H7 (cell line): Measurements from ENCODE around the gene GAREM1. TPM values are rescaled to one million over a fixed set of nuclear protein-coding genes. Genes with fewer than 3 reads are reported as not detected.

ENCODE experiments used
- DNase-seq: peaks from one replicate; pipeline ENCODE4 v3.0.0; 2012
- H3K27me3 ChIP-seq: 2 replicates; pipeline ENCODE4 v1.6.0; 2011; ENCODE audit warnings: mild to moderate bottlenecking, low read length; ENCODE audit not compliant: control insufficient read depth, insufficient read depth
- H3K36me3 ChIP-seq: replicated peaks from 2 replicates; pipeline ENCODE4 v1.5.1; 2011; ENCODE audit warnings: low read length; ENCODE audit not compliant: control insufficient read depth, insufficient read depth
- H3K4me3 ChIP-seq: 2 replicates; pipeline ENCODE4 v1.5.1; 2011; ENCODE audit warnings: low read depth, mild to moderate bottlenecking, control low read depth, low read length, moderate library complexity; ENCODE audit not compliant: insufficient read depth
- total RNA-seq: library from RNA; depleted of rRNA; stranded (reverse); fragments of >200 nt; shearing (Covaris generic); gene quantifications from 2 replicates; pipeline ENCODE4 v1.2.3, GENCODE V29; 2014

GAREM1 gene
- total RNA-seq, 1 experiment from 2014 or later: 4.9 TPM

GRCh38 chr18:32422978-32423740 lies 47.5 kb downstream of the GAREM1 start:
- H3K27me3 ChIP-seq: no peaks in the 10 kb centered on the region
- DNase-seq: no peak
- no peaks in the 10 kb centered on the region for H3K36me3 ChIP-seq
- no peak overlapping the region for H3K4me3 ChIP-seq

DNA sequence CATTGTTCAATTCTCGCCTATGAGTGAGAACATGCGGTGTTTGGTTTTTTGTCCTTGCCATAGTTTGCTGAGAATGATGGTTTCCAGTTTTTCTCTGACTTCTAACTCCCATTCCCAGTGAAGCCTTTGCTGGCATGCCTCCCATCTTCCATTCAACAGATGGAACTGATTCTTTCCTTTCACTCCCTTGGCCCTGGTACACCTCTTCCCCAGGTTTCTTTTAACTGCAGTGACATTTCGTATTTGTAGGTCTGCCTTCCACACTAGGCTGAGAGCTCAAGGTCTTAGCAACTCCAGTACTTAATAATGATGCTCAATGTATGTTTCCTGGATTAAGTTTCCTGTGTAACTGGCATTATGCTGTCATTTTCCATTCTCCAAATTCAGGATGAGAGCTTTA lies 48.5 kb downstream of the GAREM1 start:
- DNase-seq: no peak
- Histone ChIP-seq H3K4me3 (no peak overlapping the region), H3K27me3 (no peaks in the 10 kb centered on the region), H3K36me3 (no peaks in the 10 kb centered on the region)

DNA sequence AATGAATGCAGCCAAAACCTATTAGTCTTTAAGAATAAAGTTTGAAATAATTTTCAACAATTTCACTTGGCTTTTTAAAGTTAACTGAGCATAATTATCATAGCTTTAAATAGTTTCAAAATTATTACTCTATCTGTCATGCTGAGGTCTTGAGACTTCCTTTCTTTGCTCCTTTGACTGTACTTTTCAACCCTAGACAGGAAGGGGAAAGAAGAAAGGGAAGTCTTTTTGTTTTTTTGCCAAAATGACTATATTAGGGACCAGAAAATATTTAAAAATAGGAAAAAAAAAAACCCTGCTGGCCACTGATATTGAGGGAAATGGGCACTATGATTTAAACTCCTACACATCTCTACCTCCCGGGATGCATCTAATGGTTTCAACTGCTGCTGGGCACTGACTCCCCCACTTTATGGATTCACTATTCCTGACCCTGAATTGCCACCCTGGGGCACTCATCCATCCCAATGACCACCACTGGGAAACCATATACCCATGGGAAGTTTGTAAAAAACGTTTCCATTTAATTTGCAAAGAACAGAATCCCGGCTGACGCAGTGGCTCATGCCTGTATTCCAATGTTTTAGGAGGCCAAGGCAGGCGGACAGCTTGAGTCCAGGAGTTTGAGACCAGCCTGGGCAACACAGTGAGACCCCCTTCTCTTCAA lies 50.5 kb downstream of the GAREM1 start:
- no peak for DNase-seq
- H3K27me3 ChIP-seq: no peaks in the 10 kb centered on the region
- no peaks in the 10 kb centered on the region for H3K36me3 ChIP-seq
- H3K4me3 ChIP-seq: no peak overlapping the region

- H3K4me3 ChIP-seq: no peak overlapping the region
- DNase-seq: no peak
- no peaks in the 10 kb centered on the region for H3K36me3 ChIP-seq
- H3K27me3 ChIP-seq: no peaks in the 10 kb centered on the region
Observed at GRCh38 chr18:32418148-32418547, 52.5 kb downstream of the GAREM1 start.

DNA sequence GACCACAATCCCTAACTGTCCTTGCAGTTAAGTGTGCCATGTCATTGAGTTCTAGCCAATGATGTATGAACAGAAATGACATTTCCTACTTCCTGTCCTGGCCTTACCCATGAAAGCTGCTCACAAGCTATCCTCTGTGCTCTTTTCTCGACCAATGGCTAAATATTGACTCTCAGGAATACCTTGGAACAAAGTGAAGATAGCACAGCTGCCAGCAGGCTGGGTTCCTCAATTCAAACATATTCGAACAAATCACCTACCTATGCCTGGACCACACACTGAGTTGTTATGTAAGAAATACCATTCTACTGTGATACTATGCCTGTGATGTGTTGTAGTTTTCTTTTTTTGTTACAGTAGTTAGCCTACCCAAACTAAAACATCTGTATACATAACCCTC lies 65.1 kb downstream of the GAREM1 start:
- H3K36me3 ChIP-seq: no peaks in the 10 kb centered on the region
- H3K27me3 ChIP-seq: no peaks in the 10 kb centered on the region
- H3K4me3 ChIP-seq: no peak overlapping the region
- no peak for DNase-seq

DNA sequence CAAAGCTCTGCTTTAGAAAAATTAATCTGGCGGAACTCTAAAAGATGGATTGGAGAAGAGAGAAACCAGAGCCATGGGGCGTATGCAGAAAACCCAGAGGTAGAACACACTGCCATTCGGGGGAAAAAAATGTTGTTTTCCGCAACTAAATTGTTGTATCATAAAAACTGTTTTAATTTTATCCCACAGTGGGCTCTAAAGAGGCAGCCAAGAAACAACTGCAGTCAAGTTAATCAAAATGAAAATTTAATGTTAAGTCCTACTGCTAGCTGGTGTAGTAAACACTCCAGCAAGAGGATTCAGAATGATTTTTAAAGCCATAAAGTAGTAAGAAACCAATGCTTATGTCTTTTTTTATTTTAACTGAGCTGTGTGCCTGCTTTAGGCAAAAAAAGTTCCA lies 69.1 kb downstream of the GAREM1 start:
- H3K36me3 ChIP-seq: no peaks in the 10 kb centered on the region
- no peak for DNase-seq
- no peaks in the 10 kb centered on the region for H3K27me3 ChIP-seq
- H3K4me3 ChIP-seq: no peak overlapping the region

GRCh38 chr18:32393407-32393806 lies 77.3 kb downstream of the GAREM1 start:
- Histone ChIP-seq H3K36me3 (no peaks in the 10 kb centered on the region), H3K4me3 (no peak overlapping the region), H3K27me3 (no peaks in the 10 kb centered on the region)
- DNase-seq: no peak

GRCh38 chr18:32391126-32391525 lies 79.6 kb downstream of the GAREM1 start:
- H3K4me3 ChIP-seq: no peak overlapping the region
- no peaks in the 10 kb centered on the region for H3K36me3 ChIP-seq
- no peaks in the 10 kb centered on the region for H3K27me3 ChIP-seq
- no peak for DNase-seq

DNA sequence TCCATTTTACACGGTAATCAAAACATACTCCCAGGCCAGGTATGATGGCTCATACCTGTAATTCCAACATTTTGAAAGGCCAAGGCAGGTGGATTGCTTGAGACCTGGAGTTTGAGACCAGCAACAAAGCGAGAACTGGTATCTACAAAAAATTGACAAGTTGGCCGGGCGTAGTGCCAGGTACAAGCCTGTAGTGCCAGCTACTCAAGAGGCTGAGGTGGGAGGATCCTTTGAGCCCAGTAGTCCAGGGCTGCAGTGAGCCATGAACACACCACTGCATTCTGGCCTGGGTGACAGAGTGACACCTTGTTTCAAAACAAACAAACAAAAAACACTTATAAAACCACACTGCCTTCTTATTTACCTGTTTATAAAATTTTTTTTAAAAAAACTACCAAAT lies 80.8 kb downstream of the GAREM1 start:
- no peaks in the 10 kb centered on the region for H3K27me3 ChIP-seq
- no peak overlapping the region for H3K4me3 ChIP-seq
- DNase-seq: no peak
- H3K36me3 ChIP-seq: no peaks in the 10 kb centered on the region

DNA sequence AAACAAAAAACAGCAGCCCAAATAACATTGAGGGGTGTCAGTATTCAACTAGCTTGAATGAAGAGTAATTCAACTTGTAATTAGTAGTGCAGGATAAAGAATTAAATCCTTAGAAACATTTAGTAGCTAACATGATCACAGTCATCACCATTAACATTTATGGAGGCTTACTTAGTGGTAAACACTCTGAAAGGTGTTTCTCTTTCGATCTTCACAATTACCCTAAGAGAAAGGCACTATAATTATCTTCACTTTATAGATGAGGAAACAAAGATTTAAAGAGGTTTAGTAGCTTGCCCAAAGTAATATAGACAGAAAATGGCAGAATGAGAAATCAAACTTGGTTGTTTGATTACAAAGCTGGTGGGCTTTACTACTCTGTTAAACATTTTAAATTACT lies 81.5 kb downstream of the GAREM1 start:
- H3K4me3 ChIP-seq: no peak overlapping the region
- no peaks in the 10 kb centered on the region for H3K27me3 ChIP-seq
- no peaks in the 10 kb centered on the region for H3K36me3 ChIP-seq
- DNase-seq: no peak

- Histone ChIP-seq H3K36me3 (no peaks in the 10 kb centered on the region), H3K4me3 (no peak overlapping the region), H3K27me3 (no peaks in the 10 kb centered on the region)
- no peak for DNase-seq
Observed at GRCh38 chr18:32386471-32386870, 84.2 kb downstream of the GAREM1 start.

GRCh38 chr18:32383050-32383819 lies 87.4 kb downstream of the GAREM1 start:
- DNase-seq: no peak

GRCh38 chr18:32381761-32382160 lies 88.9 kb downstream of the GAREM1 start:
- DNase-seq: no peak
- H3K36me3 ChIP-seq: no peaks in the 10 kb centered on the region
- no peak overlapping the region for H3K4me3 ChIP-seq
- H3K27me3 ChIP-seq: no peaks in the 10 kb centered on the region

More at GRCh38 chr18:32383050-32383819, 87.4 kb downstream of the GAREM1 start:
- no peak overlapping the region for H3K4me3 ChIP-seq
- H3K27me3 ChIP-seq: no peaks in the 10 kb centered on the region
- no peaks in the 10 kb centered on the region for H3K36me3 ChIP-seq

DNA sequence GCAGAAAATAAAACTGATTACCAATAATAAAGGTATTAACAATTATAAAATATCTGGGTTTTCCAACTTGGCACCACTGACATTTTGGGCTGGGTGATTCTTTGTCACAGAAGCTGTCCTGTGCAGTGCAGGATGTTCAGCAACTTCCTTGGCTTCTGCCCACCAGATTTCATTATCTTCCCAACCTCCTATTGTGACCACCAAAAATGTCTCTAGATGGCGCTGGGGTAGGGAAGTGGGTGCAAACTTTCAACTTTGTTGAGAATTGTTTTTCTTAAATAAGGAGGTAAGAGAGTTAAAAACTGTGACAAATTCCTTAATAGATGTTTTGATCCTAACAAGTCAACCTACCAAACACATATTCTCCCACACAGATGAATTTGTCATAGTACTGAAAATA lies 90.1 kb downstream of the GAREM1 start:
- Histone ChIP-seq H3K27me3 (no peaks in the 10 kb centered on the region), H3K36me3 (no peaks in the 10 kb centered on the region), H3K4me3 (no peak overlapping the region)
- peak; percentile 15 for DNase-seq

- H3K36me3 ChIP-seq: no peaks in the 10 kb centered on the region
- DNase-seq: no peak
- H3K4me3 ChIP-seq: no peak overlapping the region
- no peaks in the 10 kb centered on the region for H3K27me3 ChIP-seq
Observed at GRCh38 chr18:32379891-32380290, 90.8 kb downstream of the GAREM1 start.
